ENCODE measurements around the gene MYRFL. TPM values are rescaled to one million over a fixed set of nuclear protein-coding genes. Genes with fewer than 3 reads are reported as not detected.

Gene MYRFL
- total RNA-seq, 4 donors from 2014 or later, result 1.1 TPM; not detected in 3

GRCh38 chr12:69900720-69901131 lies 75.7 kb downstream of the MYRFL start:
- Histone ChIP-seq H3K4me1 (no peaks in the 10 kb centered on the region), H3K27me3 (no peaks in the 10 kb centered on the region), H3K4me3 (no peak overlapping the region), H3K9me3 (no peaks in the 10 kb centered on the region), H3K36me3 (no peaks in the 10 kb centered on the region), H3K27ac (no peak overlapping the region)
- ATAC-seq (peak; percentile 41 to 79), DNase-seq (peak; percentile 47 to 58)
- intact Hi-C loops (cut with DNase I; ENCODE audit: low total_unique reads) (loop anchor here (2.0 to 10.0 kb wide), 2 partner anchors 154 to 676 kb away; no protein-coding TSS in a partner anchor), in situ Hi-C loops (cut with MboI; ENCODE audit: low sequenced_read_pairs in 4 of 4) (no loop called here)
- TF ChIP-seq CTCF (IDR thresholded peaks at IDR 0.05 in 4 of 5, conservative IDR thresholded peaks at IDR 0.05 in 1 of 5) (peak; percentile 65 to 77 (median 75)), POLR2A (IDR thresholded peaks at IDR 0.05) (no peak)

- DNase-seq (no peak), ATAC-seq (no peak)
- Histone ChIP-seq H3K27ac (no peak overlapping the region), H3K36me3 (no peaks in the 10 kb centered on the region), H3K4me3 (no peak overlapping the region), H3K9me3 (no peaks in the 10 kb centered on the region), H3K4me1 (no peaks in the 10 kb centered on the region), H3K27me3 (no peaks in the 10 kb centered on the region)
- intact Hi-C loops (cut with DNase I; ENCODE audit: low total_unique reads) (loop anchor here (2.0 to 10.0 kb wide), 2 partner anchors 153 to 675 kb away; no protein-coding TSS in a partner anchor), in situ Hi-C loops (cut with MboI; ENCODE audit: low sequenced_read_pairs in 4 of 4) (no loop called here)
- TF ChIP-seq CTCF (IDR thresholded peaks at IDR 0.05 in 4 of 5, conservative IDR thresholded peaks at IDR 0.05 in 1 of 5) (no peak), POLR2A (IDR thresholded peaks at IDR 0.05) (no peak)
These were observed 76.3 kb downstream of the MYRFL start for GRCh38 chr12:69901221-69901905.

GRCh38 chr12:69903548-69903947 lies 78.5 kb downstream of the MYRFL start:
- in situ Hi-C loops (cut with MboI; ENCODE audit: low sequenced_read_pairs in 4 of 4), result no loop called here
- no peak overlapping the region for H3K27ac ChIP-seq
- TF ChIP-seq POLR2A (IDR thresholded peaks at IDR 0.05) (no peak), CTCF (IDR thresholded peaks at IDR 0.05 in 4 of 5, conservative IDR thresholded peaks at IDR 0.05 in 1 of 5) (no peak)
- H3K4me3 ChIP-seq, result no peak overlapping the region
- H3K9me3 ChIP-seq, result no peaks in the 10 kb centered on the region
- no peaks in the 10 kb centered on the region for H3K36me3 ChIP-seq
- no peak for ATAC-seq
- H3K4me1 ChIP-seq, result no peaks in the 10 kb centered on the region
- no peaks in the 10 kb centered on the region for H3K27me3 ChIP-seq
- intact Hi-C loops (cut with DNase I; ENCODE audit: low total_unique reads), result loop anchor here (10.0 kb wide), 1 partner anchor 151 kb away; no protein-coding TSS in a partner anchor
- no peak for DNase-seq

GRCh38 chr12:69904777-69905176 lies 79.8 kb downstream of the MYRFL start:
- Histone ChIP-seq H3K4me3 (no peak overlapping the region), H3K9me3 (no peaks in the 10 kb centered on the region), H3K27me3 (no peaks in the 10 kb centered on the region), H3K4me1 (no peaks in the 10 kb centered on the region), H3K27ac (no peak overlapping the region), H3K36me3 (no peaks in the 10 kb centered on the region)
- DNase-seq (no peak), ATAC-seq (no peak)
- intact Hi-C loops (cut with DNase I; ENCODE audit: low total_unique reads) (loop anchor here (10.0 kb wide), 1 partner anchor 150 kb away; no protein-coding TSS in a partner anchor), in situ Hi-C loops (cut with MboI; ENCODE audit: low sequenced_read_pairs in 4 of 4) (no loop called here)
- TF ChIP-seq CTCF (IDR thresholded peaks at IDR 0.05 in 4 of 5, conservative IDR thresholded peaks at IDR 0.05 in 1 of 5) (no peak), POLR2A (IDR thresholded peaks at IDR 0.05) (no peak)
